OCI-LY1 (cell line): Measurements from ENCODE around the gene OLR1.

Experiments used
- CTCF ChIP-seq: fragments of 200-600 bp; sonication (generic), shearing (Covaris generic); IDR thresholded peaks from 2 replicates; pipeline ENCODE4 v1.5.1; 2017; ENCODE audit warnings: mild to moderate bottlenecking, antibody characterized with exemption, low read length, moderate library complexity, mixed read lengths
- EZH2 ChIP-seq: fragments of 200-600 bp; sonication (generic), shearing (Covaris generic); IDR thresholded peaks from 2 replicates; pipeline ENCODE4 v1.8.0; 2017; ENCODE audit warnings: borderline replicate concordance, mixed run types, mild to moderate bottlenecking, antibody characterized with exemption, low read length, moderate library complexity, mixed read lengths

- TF ChIP-seq EZH2 (no peak), CTCF (no peak)
Measured at GRCh38 chr12:10110256-10110844, 61.6 kb downstream of the OLR1 start.
